ENCODE results near the gene TMPRSS6. TPM values are rescaled to one million over a fixed set of nuclear protein-coding genes. Genes with fewer than 3 reads are reported as not detected.

Gene TMPRSS6
- total and polyA plus RNA-seq, 2 of the 13 experiments (the other 11 are each of a cell fraction or from before 2014, with no cell fraction given) = 4.2 to 4.8 TPM

DNA sequence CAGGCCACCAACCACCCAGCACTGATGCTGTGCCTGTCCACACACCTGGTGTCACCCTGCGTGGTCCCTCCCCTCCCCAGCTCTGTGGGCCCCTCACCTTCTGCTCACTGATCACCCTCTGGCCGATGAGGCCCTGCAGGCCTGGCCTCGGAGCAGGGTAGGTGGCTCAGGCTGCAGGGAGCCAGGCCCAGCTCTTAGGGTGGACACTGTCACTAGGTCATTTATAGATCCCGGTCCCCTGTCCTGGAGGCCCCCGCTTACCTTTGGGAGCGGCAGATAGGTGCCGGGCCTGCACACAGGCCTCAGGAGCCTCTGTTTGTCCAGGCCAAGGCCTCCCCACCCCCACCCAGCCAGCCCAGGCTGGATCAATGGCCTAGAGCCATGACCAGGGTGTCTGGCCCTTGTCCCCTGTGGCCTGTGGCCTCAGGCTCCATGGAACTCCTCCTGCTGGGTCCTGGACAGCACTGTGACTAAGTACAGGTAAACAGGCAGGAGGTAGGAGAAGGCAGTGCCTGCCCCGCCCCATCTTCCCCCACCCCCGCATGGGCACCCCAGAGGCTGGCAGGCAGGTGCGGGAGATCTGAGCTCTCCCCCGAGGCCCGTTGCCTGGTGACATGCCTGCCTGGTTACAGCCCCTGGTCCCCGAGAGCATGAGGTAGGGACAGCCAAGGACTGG lies at the start of gene TMPRSS6 (continued):
- TF ChIP-seq, protein P1, sequence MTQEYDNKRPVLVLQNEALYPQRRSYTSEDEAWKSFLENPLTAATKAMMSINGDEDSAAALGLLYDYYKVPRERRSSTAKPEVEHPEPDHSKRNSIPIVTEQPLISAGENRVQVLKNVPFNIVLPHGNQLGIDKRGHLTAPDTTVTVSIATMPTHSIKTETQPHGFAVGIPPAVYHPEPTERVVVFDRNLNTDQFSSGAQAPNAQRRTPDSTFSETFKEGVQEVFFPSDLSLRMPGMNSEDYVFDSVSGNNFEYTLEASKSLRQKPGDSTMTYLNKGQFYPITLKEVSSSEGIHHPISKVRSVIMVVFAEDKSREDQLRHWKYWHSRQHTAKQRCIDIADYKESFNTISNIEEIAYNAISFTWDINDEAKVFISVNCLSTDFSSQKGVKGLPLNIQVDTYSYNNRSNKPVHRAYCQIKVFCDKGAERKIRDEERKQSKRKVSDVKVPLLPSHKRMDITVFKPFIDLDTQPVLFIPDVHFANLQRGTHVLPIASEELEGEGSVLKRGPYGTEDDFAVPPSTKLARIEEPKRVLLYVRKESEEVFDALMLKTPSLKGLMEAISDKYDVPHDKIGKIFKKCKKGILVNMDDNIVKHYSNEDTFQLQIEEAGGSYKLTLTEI (CRISPR knock-in tag; conservative IDR thresholded peaks at IDR 0.05) = no peak
- TF ChIP-seq MAX (IDR thresholded peaks at IDR 0.05) (peak; percentile 65), ZNF792 (CRISPR knock-in tag; IDR thresholded peaks at IDR 0.05) (no peak), ZNF562 (CRISPR knock-in tag; IDR thresholded peaks at IDR 0.05; ENCODE audit: borderline replicate concordance) (no peak), ZNF512 (CRISPR knock-in tag; IDR thresholded peaks at IDR 0.05) (no peak), ZFP82 (CRISPR knock-in tag; IDR thresholded peaks at IDR 0.05; ENCODE audit: borderline replicate concordance) (no peak), CCDC6 (CRISPR knock-in tag; IDR thresholded peaks at IDR 0.05) (0 out of 2 replicates have a peak, but pooled peaks have one; percentile 40), NFIC (IDR thresholded peaks at IDR 0.05; ENCODE audit: low read length) (no peak), ZNF790 (CRISPR knock-in tag; IDR thresholded peaks at IDR 0.05; ENCODE audit: borderline replicate concordance) (no peak), ZNF841 (CRISPR knock-in tag; IDR thresholded peaks at IDR 0.05; ENCODE audit: borderline replicate concordance) (no peak), ZBTB4 (CRISPR knock-in tag; IDR thresholded peaks at IDR 0.05; ENCODE audit: borderline replicate concordance) (peak; percentile 66; the same call in 1 of the 2 replicates), MEIS1 (CRISPR knock-in tag; IDR thresholded peaks at IDR 0.05; ENCODE audit: borderline replicate concordance) (no peak), ZNF354B (CRISPR knock-in tag; IDR thresholded peaks at IDR 0.05) (no peak), FOXA1 (IDR thresholded peaks at IDR 0.05) (no peak), FOXA1 (CRISPR knock-in tag; IDR thresholded peaks at IDR 0.05) (peak; percentile 19; the same call in 1 of the 2 replicates), ZNF484 (CRISPR knock-in tag; IDR thresholded peaks at IDR 0.05; ENCODE audit: borderline replicate concordance, low read depth) (no peak), PHF8 (CRISPR knock-in tag; IDR thresholded peaks at IDR 0.05) (peak; percentile 71), REXO4 (CRISPR knock-in tag; IDR thresholded peaks at IDR 0.05; ENCODE audit: borderline replicate concordance) (no peak)
- TF ChIP-seq, protein P2, sequence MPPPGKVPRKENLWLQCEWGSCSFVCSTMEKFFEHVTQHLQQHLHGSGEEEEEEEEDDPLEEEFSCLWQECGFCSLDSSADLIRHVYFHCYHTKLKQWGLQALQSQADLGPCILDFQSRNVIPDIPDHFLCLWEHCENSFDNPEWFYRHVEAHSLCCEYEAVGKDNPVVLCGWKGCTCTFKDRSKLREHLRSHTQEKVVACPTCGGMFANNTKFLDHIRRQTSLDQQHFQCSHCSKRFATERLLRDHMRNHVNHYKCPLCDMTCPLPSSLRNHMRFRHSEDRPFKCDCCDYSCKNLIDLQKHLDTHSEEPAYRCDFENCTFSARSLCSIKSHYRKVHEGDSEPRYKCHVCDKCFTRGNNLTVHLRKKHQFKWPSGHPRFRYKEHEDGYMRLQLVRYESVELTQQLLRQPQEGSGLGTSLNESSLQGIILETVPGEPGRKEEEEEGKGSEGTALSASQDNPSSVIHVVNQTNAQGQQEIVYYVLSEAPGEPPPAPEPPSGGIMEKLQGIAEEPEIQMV (CRISPR knock-in tag; IDR thresholded peaks at IDR 0.05; ENCODE audit: low read depth) = no peak
- TF ChIP-seq, protein P3, sequence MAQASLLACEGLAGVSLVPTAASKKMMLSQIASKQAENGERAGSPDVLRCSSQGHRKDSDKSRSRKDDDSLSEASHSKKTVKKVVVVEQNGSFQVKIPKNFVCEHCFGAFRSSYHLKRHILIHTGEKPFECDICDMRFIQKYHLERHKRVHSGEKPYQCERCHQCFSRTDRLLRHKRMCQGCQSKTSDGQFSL (CRISPR knock-in tag; IDR thresholded peaks at IDR 0.05) = no peak
